GM13977 (cell line): ENCODE measurements around the gene MACROD2.

Source experiments
- DNase-seq: peaks from one replicate; pipeline ENCODE4 v3.0.0; 2012; ENCODE audit warnings: low spot score
- in situ Hi-C: fragments of 300-500 bp; cut with MboI; formaldehyde crosslinking; loops from one replicate; pipeline ENCODE4 v1.12.0; 2022; ENCODE audit warnings: low sequenced_read_pairs, low pct_unique_long_range_greater_than_20kb, mixed read lengths, inconsistent platforms; ENCODE audit not compliant: unreplicated experiment
- TF ChIP-seq, protein P1 (sequence below): IDR thresholded peaks from 2 replicates; pipeline ENCODE4 v1.5.1; 2012; ENCODE audit warnings: mild to moderate bottlenecking, control low read depth; ENCODE audit not compliant: insufficient read depth; ENCODE audit errors: extremely low read depth, missing control alignments

MACROD2 gene

DNA sequence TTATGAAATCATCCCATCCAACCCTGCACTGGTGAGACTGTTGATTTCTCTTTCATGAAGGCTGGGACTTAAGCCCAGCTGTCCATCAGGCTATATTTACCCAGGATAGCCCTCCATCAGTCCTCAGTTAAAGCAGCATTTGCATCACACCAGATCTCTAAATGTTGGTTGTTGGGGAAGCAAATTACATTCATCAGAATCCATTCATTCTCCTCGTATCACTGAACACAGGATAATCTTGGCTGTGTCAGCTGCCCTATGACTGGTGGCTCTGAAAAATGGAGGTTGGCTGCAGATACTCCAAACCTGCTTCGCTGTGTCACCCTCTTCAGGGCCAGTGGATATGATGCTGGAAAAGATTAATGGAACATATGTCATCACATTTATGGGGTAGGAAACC is 1859.6 kb downstream of the MACROD2 start:
- in situ Hi-C loops: no loop called here
- DNase-seq: no peak
- TF ChIP-seq, protein P1, sequence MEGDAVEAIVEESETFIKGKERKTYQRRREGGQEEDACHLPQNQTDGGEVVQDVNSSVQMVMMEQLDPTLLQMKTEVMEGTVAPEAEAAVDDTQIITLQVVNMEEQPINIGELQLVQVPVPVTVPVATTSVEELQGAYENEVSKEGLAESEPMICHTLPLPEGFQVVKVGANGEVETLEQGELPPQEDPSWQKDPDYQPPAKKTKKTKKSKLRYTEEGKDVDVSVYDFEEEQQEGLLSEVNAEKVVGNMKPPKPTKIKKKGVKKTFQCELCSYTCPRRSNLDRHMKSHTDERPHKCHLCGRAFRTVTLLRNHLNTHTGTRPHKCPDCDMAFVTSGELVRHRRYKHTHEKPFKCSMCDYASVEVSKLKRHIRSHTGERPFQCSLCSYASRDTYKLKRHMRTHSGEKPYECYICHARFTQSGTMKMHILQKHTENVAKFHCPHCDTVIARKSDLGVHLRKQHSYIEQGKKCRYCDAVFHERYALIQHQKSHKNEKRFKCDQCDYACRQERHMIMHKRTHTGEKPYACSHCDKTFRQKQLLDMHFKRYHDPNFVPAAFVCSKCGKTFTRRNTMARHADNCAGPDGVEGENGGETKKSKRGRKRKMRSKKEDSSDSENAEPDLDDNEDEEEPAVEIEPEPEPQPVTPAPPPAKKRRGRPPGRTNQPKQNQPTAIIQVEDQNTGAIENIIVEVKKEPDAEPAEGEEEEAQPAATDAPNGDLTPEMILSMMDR: no peak

DNA sequence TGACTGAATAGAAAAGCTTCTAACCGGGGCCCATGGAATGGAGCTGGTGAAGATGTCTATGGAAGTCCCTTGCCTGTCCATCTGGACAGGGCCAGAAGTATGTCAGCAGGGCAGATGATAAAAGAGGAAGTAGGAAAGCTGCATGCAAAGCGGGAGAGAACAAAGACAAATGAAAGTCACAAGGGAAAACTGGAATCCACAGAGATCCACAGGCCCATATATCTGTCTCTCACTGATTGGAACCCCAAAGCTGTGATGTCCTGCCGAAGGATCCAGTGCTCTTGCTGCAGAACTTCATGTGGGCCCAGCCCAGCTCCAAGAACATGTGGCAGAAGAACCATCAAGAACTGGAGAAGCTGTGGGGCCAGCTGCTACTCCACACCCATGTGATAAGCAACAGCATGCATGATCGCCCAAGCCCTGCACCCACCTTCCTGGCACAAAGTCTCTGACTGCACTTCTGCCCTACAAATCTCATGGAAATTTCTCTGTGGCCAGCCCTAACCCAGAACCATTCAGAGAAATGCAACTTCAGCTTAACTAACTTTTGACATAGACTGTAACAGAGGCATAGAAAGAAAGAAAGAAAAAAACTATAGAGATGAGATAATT is 1862.0 kb downstream of the MACROD2 start:
- DNase-seq: no peak
- in situ Hi-C loops: no loop called here

GRCh38 chr20:15859061-15859460 is 1863.7 kb downstream of the MACROD2 start:
- TF ChIP-seq, protein P1: no peak
- in situ Hi-C loops: no loop called here
- DNase-seq: no peak

More for the DNA sequence above, 1862.0 kb downstream of the MACROD2 start:
- TF ChIP-seq, protein P1: no peak

- TF ChIP-seq, protein P1: no peak
- DNase-seq: no peak
- in situ Hi-C loops: no loop called here
Observed at GRCh38 chr20:15860850-15861249, 1865.5 kb downstream of the MACROD2 start.

DNA sequence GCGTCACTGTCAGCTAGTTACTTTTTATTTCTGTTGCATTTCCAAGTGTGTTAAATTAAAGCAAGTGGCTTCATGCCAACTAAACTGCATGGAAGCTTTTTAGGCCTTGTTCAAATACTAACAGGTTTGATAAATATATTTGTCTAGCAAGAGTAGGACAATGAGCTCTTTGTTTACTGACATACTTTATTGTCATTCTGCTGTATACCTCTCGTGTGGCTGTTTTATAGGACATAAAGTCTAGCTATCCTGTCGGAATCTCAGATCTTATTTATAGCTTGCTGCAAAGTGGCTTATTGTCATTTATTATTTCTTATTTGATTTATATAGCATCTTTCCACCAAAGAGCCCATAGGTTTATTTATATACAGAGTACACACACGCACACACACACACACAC is 1866.9 kb downstream of the MACROD2 start:
- TF ChIP-seq, protein P1: no peak
- in situ Hi-C loops: no loop called here
- no peak for DNase-seq

GRCh38 chr20:15863735-15864134 is 1868.4 kb downstream of the MACROD2 start:
- no peak for DNase-seq
- TF ChIP-seq, protein P1: no peak
- in situ Hi-C loops: no loop called here
